HG03575 (cell line): ENCODE measurements around the gene TJAP1.

Experiments
- ATAC-seq: cut with Tn5 transposase; IDR thresholded peaks from one replicate; pipeline ENCODE4 v1.9.1; 2021; ENCODE audit not compliant: unreplicated experiment, insufficient number of reproducible peaks, low FRiP score; ENCODE audit errors: extremely low read depth

Gene TJAP1

GRCh38 chr6:43472515-43472914, 4.9 kb upstream of the TJAP1 start:
- ATAC-seq = no peak

DNA sequence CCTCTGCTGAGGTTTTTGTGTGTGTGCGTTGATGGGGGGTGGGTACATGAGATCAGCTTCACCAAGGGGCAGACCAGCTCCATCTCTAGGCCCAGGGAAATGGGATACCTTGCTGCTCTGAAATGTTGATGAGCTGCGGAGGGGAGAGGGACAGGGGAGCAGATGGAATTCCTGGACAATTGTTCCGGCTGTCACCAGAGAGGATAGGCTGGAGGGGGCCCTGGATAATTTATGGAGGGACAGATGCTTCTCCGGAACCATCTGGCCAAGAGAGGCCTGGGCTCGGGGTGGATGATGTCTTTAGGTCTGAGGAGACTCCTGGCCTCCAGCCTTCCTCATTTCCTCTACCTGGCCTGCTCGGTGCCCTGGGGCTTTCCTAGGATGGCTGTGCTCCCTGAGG, 1.9 kb upstream of the TJAP1 start:
- no peak for ATAC-seq

GRCh38 chr6:43476746-43477145, 624 bp upstream of the TJAP1 start:
- ATAC-seq = no peak

- no peak for ATAC-seq
Measured at GRCh38 chr6:43478008-43478372, 620 bp downstream of the TJAP1 start.

DNA sequence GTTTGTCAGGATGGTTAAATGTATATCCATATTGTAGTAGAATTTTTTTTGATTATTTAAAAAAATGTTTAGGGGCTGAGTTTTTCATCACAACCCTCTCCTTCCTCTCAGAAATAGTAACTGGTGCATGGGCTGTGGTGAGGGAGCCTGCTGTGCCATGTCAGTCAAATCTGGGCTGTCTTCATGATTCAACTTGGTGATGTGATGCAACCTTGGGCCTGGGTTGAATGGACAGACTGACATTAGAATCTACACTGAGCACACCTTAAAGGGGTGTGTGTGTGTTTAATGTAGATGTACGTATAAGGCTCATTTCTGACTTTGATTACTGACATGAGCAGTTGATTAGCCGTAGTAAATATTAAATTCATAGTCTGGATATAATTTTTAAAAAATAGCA, 3.7 kb downstream of the TJAP1 start:
- ATAC-seq = no peak

- no peak for ATAC-seq
Measured at GRCh38 chr6:43481591-43482236, 4.3 kb downstream of the TJAP1 start.

GRCh38 chr6:43488667-43489276, 11.4 kb downstream of the TJAP1 start:
- ATAC-seq = no peak

- ATAC-seq = no peak
Measured at GRCh38 chr6:43489277-43490072, 12.1 kb downstream of the TJAP1 start.

- ATAC-seq = no peak
Measured at GRCh38 chr6:43490523-43490939, 13.2 kb downstream of the TJAP1 start.

DNA sequence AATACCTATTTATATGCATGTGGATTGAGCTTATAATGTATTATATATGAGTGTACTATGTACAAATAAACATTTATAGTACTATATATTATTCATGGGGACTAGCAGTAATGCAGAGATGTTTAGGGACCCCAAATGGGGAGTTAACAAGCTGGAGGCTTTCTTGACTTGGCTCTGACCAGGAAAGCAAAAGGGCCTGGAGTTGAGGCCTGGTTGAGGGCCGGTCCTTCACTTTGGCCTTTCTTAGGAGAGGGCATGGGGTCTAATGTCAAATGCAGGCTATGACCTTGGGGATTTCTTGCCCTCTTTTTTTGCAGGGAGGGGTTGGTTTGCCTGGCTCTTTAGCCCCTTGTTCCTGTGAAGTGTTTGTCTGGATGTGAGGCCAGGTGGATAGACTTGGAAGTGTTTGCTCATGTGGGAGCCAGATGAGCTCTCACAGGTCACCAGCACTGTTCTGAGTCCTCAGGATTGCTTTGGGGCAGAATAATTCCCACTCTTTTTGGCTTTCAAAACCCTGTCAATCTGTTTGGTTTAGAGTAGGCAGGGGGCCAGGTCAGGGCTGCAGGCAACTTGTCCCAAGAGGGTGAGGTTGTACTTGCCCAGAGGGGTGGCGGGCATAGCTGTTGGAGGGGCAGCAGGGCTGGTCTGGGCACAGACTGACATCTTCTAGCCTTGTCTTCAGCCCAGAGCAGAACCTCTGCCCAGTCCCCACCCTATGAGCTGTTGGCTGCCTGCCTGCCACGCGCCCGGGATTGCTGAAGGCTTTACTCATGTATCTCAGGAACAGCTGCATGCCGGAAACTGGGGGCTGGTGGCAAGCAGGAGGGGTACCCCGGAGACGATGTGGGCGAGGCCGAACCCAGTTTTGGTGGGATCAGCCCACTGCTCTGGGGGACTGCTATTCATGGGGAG, 14.6 kb downstream of the TJAP1 start:
- ATAC-seq = no peak

GRCh38 chr6:43492673-43493072, 15.3 kb downstream of the TJAP1 start:
- ATAC-seq = no peak

DNA sequence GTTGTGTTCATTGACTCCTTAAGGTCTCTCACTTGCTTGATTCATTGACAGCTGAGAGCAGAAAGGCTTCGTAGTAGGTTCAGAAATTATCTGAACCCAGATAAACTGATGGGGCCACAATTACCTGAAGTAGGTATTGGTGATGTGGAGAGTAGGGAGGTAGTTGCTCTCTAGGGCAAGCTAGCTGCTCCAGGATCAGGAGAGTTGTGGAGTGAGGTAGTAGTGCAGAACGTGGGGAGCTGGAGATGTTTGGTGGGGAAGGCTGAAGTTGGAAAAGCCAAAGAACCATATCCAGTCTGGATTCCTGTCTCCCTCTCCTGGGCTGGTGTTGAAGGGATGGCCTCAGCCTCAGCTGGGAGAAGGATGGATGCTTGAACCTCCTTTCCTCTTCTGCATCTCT, 15.9 kb downstream of the TJAP1 start:
- ATAC-seq = no peak

- ATAC-seq = no peak
Measured at GRCh38 chr6:43493833-43494232, 16.5 kb downstream of the TJAP1 start.

DNA sequence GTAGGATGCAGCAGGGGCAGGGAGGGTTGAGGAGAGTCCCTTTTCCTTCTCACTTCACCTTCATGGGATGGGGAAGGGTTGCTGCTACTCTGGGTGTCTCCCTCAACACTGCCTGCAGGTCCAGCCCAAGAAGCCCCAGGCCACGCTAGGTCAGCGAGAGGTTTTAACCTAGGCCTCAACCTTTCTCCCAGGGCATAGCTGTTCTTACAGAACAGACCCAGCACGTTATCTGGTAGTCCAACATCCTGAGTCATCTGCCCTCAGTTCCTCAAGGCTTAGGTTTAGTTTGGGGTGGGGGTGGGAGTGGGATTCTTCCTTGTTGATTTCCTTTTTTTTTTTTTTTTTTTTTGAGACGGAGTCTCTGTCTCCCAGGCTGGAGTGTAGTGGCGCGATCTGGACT, 17.0 kb downstream of the TJAP1 start:
- ATAC-seq = no peak

GRCh38 chr6:43494766-43495165, 17.4 kb downstream of the TJAP1 start:
- no peak for ATAC-seq

DNA sequence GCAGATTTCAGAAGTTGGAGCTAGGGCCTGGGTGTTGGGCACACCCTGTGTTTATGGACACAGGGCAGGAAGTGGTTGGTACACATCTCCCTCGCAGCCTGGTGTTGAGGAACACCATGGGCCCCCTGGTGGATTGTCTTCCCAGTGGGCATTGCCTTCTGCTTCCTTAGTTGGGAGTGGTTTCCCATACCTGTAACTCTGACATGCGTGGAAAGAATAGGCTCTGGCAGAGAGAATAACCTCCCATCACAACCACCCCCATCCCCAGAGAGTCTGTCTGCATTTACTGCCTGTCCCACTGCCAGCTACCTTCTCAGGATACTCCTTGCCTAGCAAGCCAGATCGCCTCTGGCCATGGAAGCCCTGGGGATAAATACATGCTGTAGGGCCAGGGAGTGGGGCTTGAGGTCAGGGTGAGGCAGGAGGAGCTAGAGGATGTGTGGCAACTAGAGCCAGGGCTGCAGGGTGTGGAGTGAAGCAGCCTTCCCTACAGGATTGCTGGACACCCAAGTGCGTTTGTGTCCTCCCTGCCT, 18.1 kb downstream of the TJAP1 start:
- ATAC-seq = no peak

- ATAC-seq = no peak
Measured at GRCh38 chr6:43496370-43497128, 19.2 kb downstream of the TJAP1 start.

- ATAC-seq = no peak
Measured at GRCh38 chr6:43497129-43497396, 19.7 kb downstream of the TJAP1 start.

DNA sequence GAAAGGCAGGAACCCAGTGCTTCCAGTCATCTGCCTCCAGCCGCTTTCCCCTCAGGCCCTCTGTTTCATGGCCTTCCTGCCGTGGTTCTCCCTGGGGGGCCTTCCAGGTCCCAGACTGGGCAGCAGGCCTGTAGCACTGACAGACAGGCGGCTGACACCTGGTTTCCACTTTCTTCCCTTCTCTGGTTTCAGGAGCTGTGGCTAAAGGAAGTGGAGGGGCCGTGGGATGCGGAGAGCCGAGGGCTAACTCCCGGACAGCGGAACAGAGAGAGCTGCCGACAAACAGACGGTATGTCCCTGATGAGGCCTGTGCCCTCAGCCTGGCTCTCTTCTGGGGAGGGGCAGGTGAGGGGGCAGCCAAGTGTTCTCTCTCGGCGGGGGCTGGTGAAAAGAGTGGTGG, 20.3 kb downstream of the TJAP1 start:
- no peak for ATAC-seq
